ENCODE results near the gene SNTG2. TPM values are rescaled to one million over a fixed set of nuclear protein-coding genes. Genes with fewer than 3 reads are reported as not detected.

Gene SNTG2
- total RNA-seq, 4 donors from 2014 or later, result 9.0 to 44.6 (median 30.8) TPM

DNA sequence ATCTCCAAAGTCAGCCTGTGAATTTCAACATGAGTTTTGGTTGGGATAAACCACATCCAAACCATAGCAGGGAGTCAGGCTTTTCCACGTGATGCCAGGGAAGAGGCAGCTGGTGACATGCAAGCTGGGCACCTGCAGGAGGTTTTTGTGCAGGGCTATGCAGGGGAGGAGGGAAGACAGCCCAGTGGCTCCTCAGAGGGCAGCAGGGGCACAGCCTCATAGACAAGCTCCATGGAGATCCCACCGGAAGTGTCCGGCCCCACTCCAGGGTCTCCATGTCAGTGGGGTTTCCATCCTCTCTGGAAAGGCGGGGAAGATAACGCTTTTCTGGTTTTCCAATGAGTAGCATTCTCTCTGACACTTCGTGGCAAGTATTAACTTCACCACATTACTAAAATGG is 327.0 kb downstream of the SNTG2 start:
- Histone ChIP-seq H3K9me3 (peaks cover 0 to 25% (median 3%) of the 10 kb centered on the region in 4 donors), H3K27ac (no peak overlapping the region), H3K4me3 (no peak overlapping the region), H3K27me3 (no peaks in the 10 kb centered on the region), H3K4me1 (peaks cover 0 to 11% (median 0%) of the 10 kb centered on the region in 4 donors), H3K36me3 (no peaks in the 10 kb centered on the region)
- DNase-seq (ENCODE audit: low spot score in 2 of 2), result no peak
- 89 to 91% methylated on average over 6 of the region's 6 CpGs for WGBS, 2 donors
- TF ChIP-seq POLR2A (IDR thresholded peaks at IDR 0.05), result no peak
- TF ChIP-seq, protein P1, sequence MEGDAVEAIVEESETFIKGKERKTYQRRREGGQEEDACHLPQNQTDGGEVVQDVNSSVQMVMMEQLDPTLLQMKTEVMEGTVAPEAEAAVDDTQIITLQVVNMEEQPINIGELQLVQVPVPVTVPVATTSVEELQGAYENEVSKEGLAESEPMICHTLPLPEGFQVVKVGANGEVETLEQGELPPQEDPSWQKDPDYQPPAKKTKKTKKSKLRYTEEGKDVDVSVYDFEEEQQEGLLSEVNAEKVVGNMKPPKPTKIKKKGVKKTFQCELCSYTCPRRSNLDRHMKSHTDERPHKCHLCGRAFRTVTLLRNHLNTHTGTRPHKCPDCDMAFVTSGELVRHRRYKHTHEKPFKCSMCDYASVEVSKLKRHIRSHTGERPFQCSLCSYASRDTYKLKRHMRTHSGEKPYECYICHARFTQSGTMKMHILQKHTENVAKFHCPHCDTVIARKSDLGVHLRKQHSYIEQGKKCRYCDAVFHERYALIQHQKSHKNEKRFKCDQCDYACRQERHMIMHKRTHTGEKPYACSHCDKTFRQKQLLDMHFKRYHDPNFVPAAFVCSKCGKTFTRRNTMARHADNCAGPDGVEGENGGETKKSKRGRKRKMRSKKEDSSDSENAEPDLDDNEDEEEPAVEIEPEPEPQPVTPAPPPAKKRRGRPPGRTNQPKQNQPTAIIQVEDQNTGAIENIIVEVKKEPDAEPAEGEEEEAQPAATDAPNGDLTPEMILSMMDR (IDR thresholded peaks at IDR 0.05), result no peak
- TF ChIP-seq EP300 (IDR thresholded peaks at IDR 0.05), result no peak

DNA sequence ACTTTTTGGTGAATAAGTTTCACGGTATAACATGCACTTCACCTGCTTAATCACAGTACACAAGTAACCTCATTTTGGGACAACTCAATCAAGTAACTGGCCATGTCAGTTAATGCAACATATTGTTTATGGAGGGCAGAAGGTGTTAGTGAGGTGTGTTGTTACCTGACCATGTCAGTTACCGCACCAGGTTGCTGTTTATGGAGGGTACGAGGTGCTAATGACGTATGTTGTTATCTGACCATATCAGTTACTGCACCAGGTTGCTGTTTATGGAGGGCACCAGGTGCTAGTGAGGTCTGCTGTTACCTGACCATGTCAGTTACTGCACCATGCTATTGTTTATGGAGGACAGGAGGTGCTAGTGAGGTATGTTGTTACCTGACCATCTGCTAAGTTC is 327.5 kb downstream of the SNTG2 start:
- Histone ChIP-seq H3K27me3 (no peaks in the 10 kb centered on the region), H3K9me3 (peaks cover 0 to 25% (median 3%) of the 10 kb centered on the region in 4 donors), H3K4me3 (no peak overlapping the region), H3K27ac (no peak overlapping the region), H3K36me3 (no peaks in the 10 kb centered on the region), H3K4me1 (peaks cover 0 to 13% (median 0%) of the 10 kb centered on the region in 4 donors)
- TF ChIP-seq POLR2A (IDR thresholded peaks at IDR 0.05) (no peak), EP300 (IDR thresholded peaks at IDR 0.05) (no peak)
- TF ChIP-seq, protein P1 (IDR thresholded peaks at IDR 0.05), result no peak
- WGBS, 2 donors, result 77 to 82% methylated on average over 4 of the region's 4 CpGs
- no peak for DNase-seq (ENCODE audit: low spot score in 2 of 2)

DNA sequence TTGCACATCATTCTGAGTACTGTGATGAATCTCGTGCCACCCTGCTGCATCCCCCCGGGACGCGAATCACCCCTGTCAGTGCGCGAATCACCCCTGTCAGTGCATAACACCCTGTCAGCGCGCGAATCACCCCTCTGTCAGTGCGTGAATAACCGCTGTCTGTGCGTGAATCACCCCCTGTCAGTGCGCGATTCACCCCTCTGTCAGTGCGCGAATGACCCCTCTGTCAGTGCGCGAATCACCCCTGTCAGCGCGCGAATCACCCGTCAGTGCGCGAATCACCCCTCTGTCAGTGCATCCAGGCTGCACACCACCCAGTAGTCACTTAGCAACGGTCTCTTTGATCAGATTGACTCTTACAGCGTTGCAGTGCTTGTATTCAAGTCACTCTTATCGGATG is 328.2 kb downstream of the SNTG2 start:
- TF ChIP-seq, protein P1 (IDR thresholded peaks at IDR 0.05), result no peak
- TF ChIP-seq EP300 (IDR thresholded peaks at IDR 0.05), result no peak
- TF ChIP-seq POLR2A (IDR thresholded peaks at IDR 0.05), result no peak
- whole genome bisulfite sequencing, 2 donors, result 92 to 94% methylated on average over 27 of the region's 27 CpGs
- DNase-seq (ENCODE audit: low spot score in 2 of 2), result no peak

DNA sequence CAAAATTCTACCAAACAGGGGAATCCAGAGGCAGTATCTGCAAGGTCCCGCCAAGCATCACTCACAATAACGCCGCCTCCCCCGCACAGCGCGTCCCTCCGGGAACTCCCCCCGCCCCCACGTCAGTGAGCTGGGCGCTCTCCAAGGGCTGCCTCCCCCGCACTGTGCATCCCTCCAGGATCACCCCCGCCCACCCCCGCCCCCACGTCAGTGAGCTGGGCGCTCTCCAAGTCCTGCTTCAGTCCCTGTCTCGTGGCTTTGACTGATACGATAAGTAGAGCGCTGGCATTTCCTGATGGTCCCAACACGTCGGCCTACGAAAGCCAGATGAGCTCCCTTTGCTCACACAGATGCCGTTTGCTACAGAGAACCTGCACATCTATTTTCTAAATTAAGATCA is 331.9 kb downstream of the SNTG2 start:
- no peaks in the 10 kb centered on the region for H3K27me3 ChIP-seq
- no peak for TF ChIP-seq EP300 (IDR thresholded peaks at IDR 0.05)
- TF ChIP-seq, protein P1 (IDR thresholded peaks at IDR 0.05), result no peak
- no peak for TF ChIP-seq POLR2A (IDR thresholded peaks at IDR 0.05)

More for the DNA sequence above, 328.2 kb downstream of the SNTG2 start:
- peaks cover 0 to 25% (median 3%) of the 10 kb centered on the region in 4 donors for H3K9me3 ChIP-seq
- no peak overlapping the region for H3K27ac ChIP-seq
- no peak overlapping the region for H3K4me3 ChIP-seq
- H3K27me3 ChIP-seq, result no peaks in the 10 kb centered on the region
- no peaks in the 10 kb centered on the region for H3K36me3 ChIP-seq
- H3K4me1 ChIP-seq, result peaks cover 0 to 13% (median 0%) of the 10 kb centered on the region in 4 donors

DNA sequence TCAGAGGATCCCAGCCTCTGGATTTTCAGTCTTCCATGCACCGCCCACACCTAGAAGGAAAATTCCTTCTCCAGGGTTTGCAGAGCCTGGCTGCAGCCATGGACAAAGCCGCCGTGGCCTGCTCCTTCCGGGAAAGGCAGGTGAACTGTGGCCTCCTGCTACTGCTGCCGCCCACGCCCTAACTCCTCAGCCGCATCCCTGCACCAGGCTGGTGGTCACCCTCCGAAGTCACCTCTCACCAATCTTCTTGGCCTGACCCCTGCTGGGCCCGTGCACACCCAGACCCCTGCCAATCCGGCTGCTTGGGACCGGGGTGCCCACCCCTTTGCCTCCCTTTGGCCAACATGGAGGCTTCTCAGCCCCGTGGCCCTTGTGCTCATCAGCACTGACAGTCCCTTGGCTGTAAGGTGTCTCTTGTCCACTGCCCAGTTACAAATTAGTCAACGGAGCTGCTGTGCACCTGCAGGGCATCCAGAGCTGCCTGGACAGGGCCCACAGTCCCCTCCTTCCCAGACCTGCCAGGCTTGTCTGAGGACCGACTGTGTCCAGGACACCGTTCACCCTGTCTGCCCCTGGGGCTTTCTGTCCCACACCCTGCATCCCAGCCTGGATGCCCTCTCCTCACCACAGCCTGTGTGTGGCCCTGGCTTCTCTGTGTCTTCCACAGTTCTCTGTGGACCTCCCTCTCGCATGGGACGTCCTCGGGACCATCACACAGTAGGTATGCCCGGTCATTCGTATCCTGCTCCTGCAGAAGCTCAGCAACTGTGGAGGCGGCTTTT is 332.6 kb downstream of the SNTG2 start:
- 80 to 85% methylated on average over 21 of the region's 21 CpGs for WGBS, 2 donors
- no peaks in the 10 kb centered on the region for H3K36me3 ChIP-seq

More for the DNA sequence above, 331.9 kb downstream of the SNTG2 start:
- Histone ChIP-seq H3K9me3 (no peaks in the 10 kb centered on the region), H3K27ac (no peak overlapping the region), H3K36me3 (no peaks in the 10 kb centered on the region), H3K4me3 (no peak overlapping the region), H3K4me1 (peaks cover 0 to 13% (median 0%) of the 10 kb centered on the region in 4 donors)
- DNase-seq (ENCODE audit: low spot score in 2 of 2), result no peak
- WGBS, 2 donors, result 28 to 38% methylated on average over 15 to 22 of the region's 22 CpGs

More for the DNA sequence above, 332.6 kb downstream of the SNTG2 start:
- no peak overlapping the region for H3K27ac ChIP-seq
- H3K27me3 ChIP-seq, result no peaks in the 10 kb centered on the region
- H3K9me3 ChIP-seq, result no peaks in the 10 kb centered on the region
- TF ChIP-seq EP300 (IDR thresholded peaks at IDR 0.05) (no peak), POLR2A (IDR thresholded peaks at IDR 0.05) (no peak)
- TF ChIP-seq, protein P1 (IDR thresholded peaks at IDR 0.05), result no peak
- H3K4me1 ChIP-seq, result peaks cover 0 to 13% (median 0%) of the 10 kb centered on the region in 4 donors
- no peak overlapping the region for H3K4me3 ChIP-seq
- no peak for DNase-seq (ENCODE audit: low spot score in 2 of 2)

Measured in tibial nerve (tissue), 4 donors.